H1 (cell line): ENCODE data around the gene SBF2. TPM values are rescaled to one million over a fixed set of nuclear protein-coding genes. Genes with fewer than 3 reads are reported as not detected.

ENCODE experiments used
- CTCF ChIA-PET: fragments of 300-600 bp; sonication (Branson Sonifier 250); formaldehyde crosslinking; loops from one replicate; lab custom pipeline; 2021; ENCODE audit not compliant: partially characterized antibody; lab: Charles Lee
- POLR2A ChIA-PET: fragments of 300-600 bp; sonication (Branson Sonifier 250); formaldehyde crosslinking; loops from one replicate; lab custom pipeline; 2021; ENCODE audit warnings: inconsistent platforms; ENCODE audit not compliant: partially characterized antibody; lab: Charles Lee
- DNase-seq, 2 experiments: peaks; one replicate each; pipeline versions ENCODE4 v3.0.0 to v3.0.0-alpha.2; 2010 to 2022; ENCODE audit warnings: low spot score in 2 of 2, low read depth in 1 of 2, mixed read lengths in 1 of 2
- FAIRE-seq: peaks from 2 replicates; lab custom pipeline; 2011; peaks lifted over from hg19 to GRCh38; lab: Jason Lieb, UNC
- H2AFZ ChIP-seq: 2 replicates; pipeline ENCODE4 v1.8.1; 2012; ENCODE audit warnings: low read length, inconsistent platforms
- H2AK5ac ChIP-seq: 2 replicates; pipeline ENCODE4 v1.6.1; 2013; ENCODE audit warnings: low read depth, low read length
- H2BK120ac ChIP-seq: replicated peaks from 2 replicates; pipeline ENCODE3; 2013; ENCODE audit warnings: low read depth, low read length, inconsistent platforms
- H2BK12ac ChIP-seq: 2 replicates; pipeline ENCODE4 v1.6.1; 2013; ENCODE audit warnings: low read depth, low read length
- H2BK15ac ChIP-seq: 2 replicates; pipeline ENCODE4 v1.6.1; 2013; ENCODE audit warnings: low read length
- H2BK20ac ChIP-seq: 2 replicates; pipeline ENCODE4 v1.6.1; 2013; ENCODE audit warnings: low read length
- H2BK5ac ChIP-seq: 2 replicates; pipeline ENCODE4 v1.6.1; 2013; ENCODE audit warnings: low read depth, low read length
- H3K14ac ChIP-seq: 2 replicates; pipeline ENCODE4 v1.6.1; 2013; ENCODE audit warnings: inconsistent platforms; ENCODE audit not compliant: insufficient read length
- H3K18ac ChIP-seq: 2 replicates; pipeline ENCODE4 v1.6.1; 2013; ENCODE audit warnings: low read length; ENCODE audit errors: extremely low read depth
- H3K23ac ChIP-seq: 2 replicates; pipeline ENCODE4 v1.6.1; 2013; ENCODE audit warnings: inconsistent platforms; ENCODE audit not compliant: insufficient read length
- H3K23me2 ChIP-seq: 2 replicates; pipeline ENCODE4 v1.6.1; 2013; ENCODE audit warnings: low read depth, low read length
- H3K27ac ChIP-seq: 2 replicates; pipeline ENCODE4 v1.6.1; 2011; ENCODE audit warnings: low read depth, low read length, inconsistent platforms
- H3K27me3 ChIP-seq, 4 experiments: replicated peaks in 1 of 4; 1 replicate in 1 of 4; 2 replicates in 3 of 4; pipeline versions ENCODE4 v1.6.1 to v1.8.1; 2011 to 2013; ENCODE audit warnings: low read length in 3 of 4, mild to moderate bottlenecking in 3 of 4, inconsistent platforms in 2 of 4, mixed read lengths in 2 of 4, moderate library complexity in 1 of 4; ENCODE audit not compliant: control insufficient read depth in 3 of 4, insufficient read depth in 3 of 4; ENCODE audit errors: extremely low read depth in 1 of 4
- H3K36me3 ChIP-seq, 4 experiments: 2 replicates each; pipeline versions ENCODE4 v1.6.1 to v1.8.1; 2011 to 2013; ENCODE audit warnings: mild to moderate bottlenecking in 4 of 4, low read length in 3 of 4, moderate library complexity in 2 of 4, control low read depth in 1 of 4, inconsistent platforms in 1 of 4; ENCODE audit not compliant: insufficient read depth in 4 of 4, control insufficient read depth in 2 of 4
- H3K4ac ChIP-seq: replicated peaks from 2 replicates; pipeline ENCODE3; 2013; ENCODE audit warnings: low read length, low read depth, mixed read lengths, inconsistent platforms; ENCODE audit not compliant: insufficient read length
- H3K4me1 ChIP-seq, 4 experiments: replicated peaks in 1 of 4; 1 replicate in 1 of 4; 2 replicates in 3 of 4; pipeline versions ENCODE4 v1.6.1 to v1.8.1; 2011 to 2013; ENCODE audit warnings: low read length in 3 of 4, inconsistent platforms in 2 of 4, mixed read lengths in 1 of 4; ENCODE audit not compliant: insufficient read depth in 4 of 4, control insufficient read depth in 3 of 4
- H3K4me2 ChIP-seq, 2 experiments: 2 replicates each; pipeline versions ENCODE4 v1.6.1 to v1.8.1; 2011 to 2013; ENCODE audit warnings: low read depth in 2 of 2, low read length in 2 of 2, control low read depth in 1 of 2, inconsistent platforms in 1 of 2, mild to moderate bottlenecking in 1 of 2; ENCODE audit not compliant: insufficient read depth in 1 of 2
- H3K4me3 ChIP-seq, 4 experiments: fragments of 200-600, 300-600 bp in 1 of 4; sonication (generic), shearing (Covaris generic), sonication (Bioruptor Twin) in 1 of 4; 2 replicates each; pipeline versions ENCODE4 v1.5.1 to v1.8.1; 2011 to 2016; ENCODE audit warnings: low read length in 4 of 4, low read depth in 3 of 4, control low read depth in 2 of 4, inconsistent platforms in 2 of 4, mild to moderate bottlenecking in 2 of 4, mixed read lengths in 1 of 4, moderate library complexity in 1 of 4; ENCODE audit not compliant: insufficient read depth in 2 of 4; ENCODE audit errors: extremely low read depth in 1 of 4
- H3K56ac ChIP-seq: replicated peaks from 2 replicates; pipeline ENCODE3; 2013; ENCODE audit warnings: low read depth, mild to moderate bottlenecking, mixed read lengths, low read length, inconsistent platforms; ENCODE audit not compliant: insufficient read length
- H3K79me1 ChIP-seq: 2 replicates; pipeline ENCODE4 v1.6.1; 2013; ENCODE audit warnings: low read depth, low read length, control low read depth
- H3K79me2 ChIP-seq, 2 experiments: 2 replicates each; pipeline versions ENCODE4 v1.6.1 to v1.8.1; 2012 to 2013; ENCODE audit warnings: low read length in 2 of 2, mild to moderate bottlenecking in 2 of 2, inconsistent platforms in 1 of 2; ENCODE audit not compliant: insufficient read depth in 2 of 2, control insufficient read depth in 1 of 2
- H3K9ac ChIP-seq, 4 experiments: replicated peaks in 1 of 4; 1 replicate in 1 of 4; 2 replicates in 3 of 4; pipeline versions ENCODE4 v1.6.1 to v1.8.1; 2011 to 2013; ENCODE audit warnings: low read depth in 3 of 4, low read length in 3 of 4, control low read depth in 2 of 4, mild to moderate bottlenecking in 2 of 4, moderate library complexity in 2 of 4, inconsistent platforms in 1 of 4; ENCODE audit errors: extremely low read depth in 1 of 4
- H3K9me3 ChIP-seq, 2 experiments: 2 replicates each; pipeline versions ENCODE4 v1.6.1 to v1.8.1; 2012 to 2013; ENCODE audit warnings: mild to moderate bottlenecking in 2 of 2, moderate library complexity in 2 of 2, control low read depth in 1 of 2, inconsistent platforms in 1 of 2, low read depth in 1 of 2, low read length in 1 of 2, mixed read lengths in 1 of 2; ENCODE audit not compliant: insufficient read depth in 2 of 2
- H4K20me1 ChIP-seq, 2 experiments: replicated peaks in 1 of 2; 2 replicates each; pipeline versions ENCODE3 to v1.8.1; 2011 to 2013; ENCODE audit warnings: inconsistent platforms in 2 of 2, low read length in 2 of 2, mild to moderate bottlenecking in 1 of 2; ENCODE audit not compliant: insufficient read depth in 2 of 2, control insufficient read depth in 1 of 2
- H4K5ac ChIP-seq: 2 replicates; pipeline ENCODE4 v1.6.1; 2013; ENCODE audit warnings: low read length, low read depth, mixed read lengths, inconsistent platforms; ENCODE audit not compliant: insufficient read length
- H4K8ac ChIP-seq: 2 replicates; pipeline ENCODE4 v1.8.0; 2013; ENCODE audit warnings: mild to moderate bottlenecking, moderate library complexity, low read length, inconsistent platforms; ENCODE audit not compliant: insufficient read depth; ENCODE audit errors: extremely low read depth
- H4K91ac ChIP-seq: replicated peaks from 2 replicates; pipeline ENCODE3; 2013; ENCODE audit warnings: low read length, mixed read lengths, inconsistent platforms; ENCODE audit not compliant: insufficient read length
- KDM5A ChIP-seq: fragments of 200-600 bp; IDR thresholded peaks from 2 replicates; pipeline ENCODE4 v1.7.1; 2012; ENCODE audit warnings: mild to moderate bottlenecking, low read length, inconsistent platforms, mixed read lengths
- WGBS, 2 experiments: shearing (Covaris generic) in 1 of 2; methylation state at CpG; one replicate each; pipeline versions ENCODE4 v1.1.6 to v1.1.7; 2013 to 2015; ENCODE audit warnings: low lambda C conversion rate in 2 of 2, mixed read lengths in 2 of 2, inconsistent platforms in 1 of 2, low coverage in 1 of 2, missing lambda C conversion rate in 1 of 2; ENCODE audit not compliant: insufficient replicate concordance in 2 of 2, insufficient coverage in 1 of 2, insufficient read length in 1 of 2; ENCODE audit errors: extremely low coverage in 1 of 2, missing lambda C conversion rate in 1 of 2; 5-methylcytosine and 5-hydroxymethylcytosine counted together
- polyA plus RNA-seq, 7 experiments: library from polyadenylated mRNA; depleted of rRNA in 3 of 7; stranded (reverse) in 5 of 7; unstranded in 2 of 7; fragments of >200 nt in 5 of 7; fragments of 200-250 nt in 2 of 7; gene quantifications; 1 replicate in 5 of 7; 2 replicates in 1 of 7; 4 replicates in 1 of 7; pipeline versions ENCODE4 v1.2.1 to v1.2.3, GENCODE V29; 2011 to 2013; ENCODE audit warnings: missing spikeins in 2 of 7, mixed read lengths in 2 of 7
- total RNA-seq: library from RNA; stranded (reverse); fragmentation: NEBNext Ultra II Directional; extraction: Animal tissue kit (Norgen Biotek cat#: 25700); gene quantifications from 2 replicates; pipeline ENCODE4 v1.2.1, GENCODE V29; 2021

SBF2 gene
- total and polyA plus RNA-seq, 2 of the 8 experiments (the other 6 are each of a cell fraction or from before 2014, with no cell fraction given), result 36.7 to 50.5 TPM

- Histone ChIP-seq H3K36me3 (peaks cover 0 to 29% (median 19%) of the 10 kb centered on the region in 4 experiments; a peak in 6 of 8 replicates), H3K9me3 (no peaks in the 10 kb centered on the region), H2BK20ac (no peak overlapping the region), H4K91ac (no peak overlapping the region), H2AK5ac (no peak overlapping the region), H3K79me2 (no peaks in the 10 kb centered on the region), H3K14ac (no peak overlapping the region), H2BK12ac (no peak overlapping the region), H3K56ac (no peak overlapping the region), H3K27ac (no peak overlapping the region), H4K20me1 (no peaks in the 10 kb centered on the region), H2BK15ac (no peak overlapping the region), H4K8ac (no peak overlapping the region), H3K4me3 (no peak overlapping the region), H3K23me2 (no peaks in the 10 kb centered on the region), H2BK120ac (no peak overlapping the region), H3K79me1 (no peaks in the 10 kb centered on the region), H3K4me1 (no peaks in the 10 kb centered on the region), H3K23ac (no peak overlapping the region), H2AFZ (no peak overlapping the region), H3K18ac (no peak overlapping the region), H4K5ac (no peak overlapping the region), H2BK5ac (no peak overlapping the region), H3K9ac (no peak overlapping the region), H3K4me2 (no peak overlapping the region), H3K27me3 (no peaks in the 10 kb centered on the region), H3K4ac (no peak overlapping the region)
- ChIA-PET POLR2A (interaction anchor here (1.5 kb wide), 1 partner anchor 172 kb away, joined by 4 read pairs; the partner anchor contains the start of gene WEE1), CTCF (interaction anchor here (0.6 to 8.5 kb wide), 5 partner anchors 8 to 425 kb away, joined by 3 to 130 read pairs (median 6); no protein-coding TSS in a partner anchor)
- no peak for FAIRE-seq
- WGBS, 2 experiments, result 90% methylated on average over 7 of the region's 7 CpGs; no CpG with 5 or more reads in 1 of the 2 experiments
- no peak for DNase-seq
- TF ChIP-seq KDM5A, result no peak
Measured at GRCh38 chr11:9745411-9746211, 548.4 kb downstream of the SBF2 start.
